PC-9 (cell line): ENCODE measurements around the gene PROK1.

Source experiments
- EZH2 ChIP-seq: fragments of 200-600 bp; sonication (generic); IDR thresholded peaks from 2 replicates; pipeline ENCODE4 v1.8.0; 2017; ENCODE audit warnings: antibody characterized with exemption, low read depth
- TF ChIP-seq, protein P1 (sequence below): fragments of 200-600 bp; sonication (generic); conservative IDR thresholded peaks from 2 replicates; pipeline ENCODE4 v1.6.1; 2017; ENCODE audit warnings: mixed run types, antibody characterized with exemption, mild to moderate bottlenecking, moderate library complexity

DNA sequence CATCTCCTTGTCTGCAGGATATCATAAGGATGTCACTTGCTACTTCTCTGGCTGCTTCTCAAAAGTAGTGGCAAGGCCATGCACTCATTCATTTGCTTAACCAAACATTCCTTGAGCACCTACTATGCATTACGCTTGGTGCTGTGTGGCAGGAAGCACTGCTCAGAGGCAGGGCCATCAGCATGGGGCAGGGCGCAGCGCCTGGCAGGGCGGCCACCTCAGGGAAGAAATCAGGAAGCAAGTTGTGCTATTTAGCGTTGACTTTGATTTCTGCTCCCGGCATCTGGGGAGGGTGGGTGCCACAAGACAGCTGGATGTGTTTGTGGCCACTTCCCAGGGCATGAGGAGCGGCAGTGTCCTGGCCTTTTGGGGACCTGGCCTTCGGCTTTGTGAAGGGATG, 27.9 kb downstream of the PROK1 start:
- TF ChIP-seq, protein P1, sequence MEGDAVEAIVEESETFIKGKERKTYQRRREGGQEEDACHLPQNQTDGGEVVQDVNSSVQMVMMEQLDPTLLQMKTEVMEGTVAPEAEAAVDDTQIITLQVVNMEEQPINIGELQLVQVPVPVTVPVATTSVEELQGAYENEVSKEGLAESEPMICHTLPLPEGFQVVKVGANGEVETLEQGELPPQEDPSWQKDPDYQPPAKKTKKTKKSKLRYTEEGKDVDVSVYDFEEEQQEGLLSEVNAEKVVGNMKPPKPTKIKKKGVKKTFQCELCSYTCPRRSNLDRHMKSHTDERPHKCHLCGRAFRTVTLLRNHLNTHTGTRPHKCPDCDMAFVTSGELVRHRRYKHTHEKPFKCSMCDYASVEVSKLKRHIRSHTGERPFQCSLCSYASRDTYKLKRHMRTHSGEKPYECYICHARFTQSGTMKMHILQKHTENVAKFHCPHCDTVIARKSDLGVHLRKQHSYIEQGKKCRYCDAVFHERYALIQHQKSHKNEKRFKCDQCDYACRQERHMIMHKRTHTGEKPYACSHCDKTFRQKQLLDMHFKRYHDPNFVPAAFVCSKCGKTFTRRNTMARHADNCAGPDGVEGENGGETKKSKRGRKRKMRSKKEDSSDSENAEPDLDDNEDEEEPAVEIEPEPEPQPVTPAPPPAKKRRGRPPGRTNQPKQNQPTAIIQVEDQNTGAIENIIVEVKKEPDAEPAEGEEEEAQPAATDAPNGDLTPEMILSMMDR = no peak
- no peak for TF ChIP-seq EZH2
